ENCODE data around the gene CSF3R. TPM values are rescaled to one million over a fixed set of nuclear protein-coding genes. Genes with fewer than 3 reads are reported as not detected.
"Not testable (repeated sequence)": the region's sequence is repeated elsewhere in the genome, so short reads cannot be mapped to it uniquely, and the experiment has no call there.

Gene CSF3R
- total and polyA plus RNA-seq, 2 experiments from 2014 or later, result 3.3 to 6.0 TPM

- no peak for DNase-seq (ENCODE audit: low read depth in 1 of 2, low spot score in 1 of 2)
- H3K4me1 ChIP-seq (ENCODE audit: low read depth), result no peaks in the 10 kb centered on the region
- H3K9me3 ChIP-seq (ENCODE audit: low read depth), result no peaks in the 10 kb centered on the region
- H3K27me3 ChIP-seq, result no peaks in the 10 kb centered on the region
- H3K4me3 ChIP-seq, result no peak overlapping the region
- no peaks in the 10 kb centered on the region for H3K36me3 ChIP-seq
- no peak overlapping the region for H3K27ac ChIP-seq
- TF ChIP-seq CTCF (IDR thresholded peaks at IDR 0.05; ENCODE audit: low read depth, low read length), result no peak
Measured at GRCh38 chr1:36503159-36503558, 20.4 kb upstream of the CSF3R start.

- no peaks in the 10 kb centered on the region for H3K4me1 ChIP-seq (ENCODE audit: low read depth)
- H3K36me3 ChIP-seq, result no peaks in the 10 kb centered on the region
- DNase-seq (ENCODE audit: low read depth in 1 of 2, low spot score in 1 of 2), result no peak
- no peaks in the 10 kb centered on the region for H3K27me3 ChIP-seq
- H3K27ac ChIP-seq, result no peak overlapping the region
- H3K4me3 ChIP-seq, result no peak overlapping the region
- no peaks in the 10 kb centered on the region for H3K9me3 ChIP-seq (ENCODE audit: low read depth)
- TF ChIP-seq CTCF (IDR thresholded peaks at IDR 0.05; ENCODE audit: low read depth, low read length), result no peak
Measured at GRCh38 chr1:36502616-36503015, 19.9 kb upstream of the CSF3R start.

- not testable (repeated sequence) for H3K27me3 ChIP-seq; H3K4me3 ChIP-seq; H3K4me1 ChIP-seq (ENCODE audit: low read depth); H3K27ac ChIP-seq; DNase-seq (ENCODE audit: low read depth in 1 of 2, low spot score in 1 of 2); H3K9me3 ChIP-seq (ENCODE audit: low read depth); H3K36me3 ChIP-seq
Measured at GRCh38 chr1:36501911-36502310, 19.2 kb upstream of the CSF3R start.

GRCh38 chr1:36497207-36497606, 14.5 kb upstream of the CSF3R start:
- no peak for DNase-seq (ENCODE audit: low read depth in 1 of 2, low spot score in 1 of 2)
- H3K4me3 ChIP-seq, result no peak overlapping the region
- no peaks in the 10 kb centered on the region for H3K36me3 ChIP-seq
- H3K27me3 ChIP-seq, result no peaks in the 10 kb centered on the region
- H3K9me3 ChIP-seq (ENCODE audit: low read depth), result no peaks in the 10 kb centered on the region
- no peak for TF ChIP-seq CTCF (IDR thresholded peaks at IDR 0.05; ENCODE audit: low read depth, low read length)
- H3K4me1 ChIP-seq (ENCODE audit: low read depth), result no peaks in the 10 kb centered on the region
- H3K27ac ChIP-seq, result no peak overlapping the region

- Histone ChIP-seq H3K27me3 (no peaks in the 10 kb centered on the region), H3K36me3 (no peaks in the 10 kb centered on the region), H3K4me1 (ENCODE audit: low read depth) (no peaks in the 10 kb centered on the region), H3K9me3 (ENCODE audit: low read depth) (no peaks in the 10 kb centered on the region), H3K27ac (no peak overlapping the region), H3K4me3 (no peak overlapping the region)
- DNase-seq (ENCODE audit: low read depth in 1 of 2, low spot score in 1 of 2), result no peak
- no peak for TF ChIP-seq CTCF (IDR thresholded peaks at IDR 0.05; ENCODE audit: low read depth, low read length)
Measured at GRCh38 chr1:36494971-36495370, 12.3 kb upstream of the CSF3R start.

- no peaks in the 10 kb centered on the region for H3K4me1 ChIP-seq (ENCODE audit: low read depth)
- H3K9me3 ChIP-seq (ENCODE audit: low read depth), result no peaks in the 10 kb centered on the region
- no peak overlapping the region for H3K27ac ChIP-seq
- no peak for TF ChIP-seq CTCF (IDR thresholded peaks at IDR 0.05; ENCODE audit: low read depth, low read length)
- DNase-seq (ENCODE audit: low read depth in 1 of 2, low spot score in 1 of 2), result no peak
- no peak overlapping the region for H3K4me3 ChIP-seq
- H3K27me3 ChIP-seq, result no peaks in the 10 kb centered on the region
- H3K36me3 ChIP-seq, result no peaks in the 10 kb centered on the region
Measured at GRCh38 chr1:36493524-36493923, 10.8 kb upstream of the CSF3R start.

Measured in cardiac muscle cell (in vitro differentiated cells and primary cell).